ENCODE data around the gene PLCG2. TPM values are rescaled to one million over a fixed set of nuclear protein-coding genes. Genes with fewer than 3 reads are reported as not detected.

PLCG2 gene
- total and polyA plus RNA-seq, 2 of the 8 experiments (the other 6 are each of a cell fraction or from before 2014, with no cell fraction given): 6.1 to 6.9 TPM

- Histone ChIP-seq H3K56ac (replicated peaks; ENCODE audit: insufficient read length, low read depth, low read length) (no peak overlapping the region), H3K79me2 (ENCODE audit: control insufficient read depth in 1 of 2, insufficient read depth in 2 of 2, low read length in 2 of 2) (no peaks in the 10 kb centered on the region), H3K27me3 (replicated peaks in 1 of 4; ENCODE audit: control insufficient read depth in 3 of 4, extremely low read depth in 1 of 4, insufficient read depth in 3 of 4, low read length in 3 of 4) (no peaks in the 10 kb centered on the region; a peak in 1 of 7 replicates), H3K9me3 (ENCODE audit: insufficient read depth in 2 of 2, low read depth in 1 of 2, low read length in 1 of 2) (no peaks in the 10 kb centered on the region; a peak in 1 of 4 replicates), H4K5ac (ENCODE audit: insufficient read length, low read depth, low read length) (no peak overlapping the region), H3K18ac (ENCODE audit: extremely low read depth, low read length) (no peak overlapping the region), H3K79me1 (ENCODE audit: low read depth, low read length) (no peaks in the 10 kb centered on the region), H4K91ac (replicated peaks; ENCODE audit: insufficient read length, low read length) (no peak overlapping the region), H3K4me1 (replicated peaks in 1 of 4; ENCODE audit: control insufficient read depth in 3 of 4, insufficient read depth in 4 of 4, low read length in 3 of 4) (peaks cover 0 to 7% (median 1%) of the 10 kb centered on the region in 4 experiments; a peak in 2 of 7 replicates), H3K23ac (ENCODE audit: insufficient read length) (no peak overlapping the region), H4K8ac (ENCODE audit: extremely low read depth, insufficient read depth, low read length) (no peak overlapping the region), H2BK120ac (replicated peaks; ENCODE audit: low read depth, low read length) (no peak overlapping the region), H2BK5ac (ENCODE audit: low read depth, low read length) (no peak overlapping the region), H3K9ac (replicated peaks in 1 of 4; ENCODE audit: extremely low read depth in 1 of 4, low read depth in 3 of 4, low read length in 3 of 4) (no peak overlapping the region), H3K4ac (replicated peaks; ENCODE audit: insufficient read length, low read depth, low read length) (no peak overlapping the region), H2AFZ (ENCODE audit: low read length) (no peak overlapping the region), H3K23me2 (ENCODE audit: low read depth, low read length) (no peaks in the 10 kb centered on the region), H3K27ac (ENCODE audit: low read depth, low read length) (no peak overlapping the region), H4K20me1 (replicated peaks in 1 of 2; ENCODE audit: control insufficient read depth in 1 of 2, insufficient read depth in 2 of 2, low read length in 2 of 2) (no peaks in the 10 kb centered on the region), H2AK5ac (ENCODE audit: low read depth, low read length) (no peak overlapping the region), H2BK20ac (ENCODE audit: low read length) (no peak overlapping the region), H3K4me3 (ENCODE audit: extremely low read depth in 1 of 4, insufficient read depth in 2 of 4, low read depth in 3 of 4, low read length in 4 of 4) (no peak overlapping the region), H3K14ac (ENCODE audit: insufficient read length) (no peak overlapping the region), H2BK15ac (ENCODE audit: low read length) (no peak overlapping the region), H2BK12ac (ENCODE audit: low read depth, low read length) (no peak overlapping the region), H3K4me2 (ENCODE audit: insufficient read depth in 1 of 2, low read depth in 2 of 2, low read length in 2 of 2) (no peak overlapping the region), H3K36me3 (ENCODE audit: control insufficient read depth in 2 of 4, insufficient read depth in 4 of 4, low read length in 3 of 4) (no peaks in the 10 kb centered on the region)
- DNase-seq (ENCODE audit: low read depth in 1 of 2, low spot score in 2 of 2): no peak
- POLR2A ChIA-PET (ENCODE audit: partially characterized antibody): no interaction called here
- WGBS, 2 experiments (ENCODE audit: extremely low coverage in 1 of 2, insufficient coverage in 1 of 2, insufficient read length in 1 of 2, insufficient replicate concordance in 2 of 2, low coverage in 1 of 2, low lambda C conversion rate in 2 of 2, missing lambda C conversion rate in 1 of 2): 77% methylated on average over 12 of the region's 12 CpGs; no CpG with 5 or more reads in 1 of the 2 experiments
- no peak for FAIRE-seq
- CTCF ChIA-PET (ENCODE audit: partially characterized antibody): interaction anchor here (0.8 to 1.5 kb wide), 3 partner anchors 18 to 39 kb away, joined by 3 to 4 read pairs (median 3); no protein-coding TSS in a partner anchor
- TF ChIP-seq RXRA (IDR thresholded peaks at IDR 0.05; ENCODE audit: insufficient read depth, low read depth, low read length): no peak
- no peak for TF ChIP-seq POLR2AphosphoS5 (IDR thresholded peaks at IDR 0.05; ENCODE audit: low read depth, low read length)
- TF ChIP-seq HDAC2 (IDR thresholded peaks at IDR 0.05; ENCODE audit: borderline replicate concordance in 1 of 2, low read depth in 2 of 2, low read length in 2 of 2): no peak
- TF ChIP-seq POU5F1 (IDR thresholded peaks at IDR 0.05; ENCODE audit: low read depth, low read length): no peak
- no peak for TF ChIP-seq YY1 (IDR thresholded peaks at IDR 0.05; ENCODE audit: low read depth, low read length)
- no peak for TF ChIP-seq RAD21 (IDR thresholded peaks at IDR 0.05 in 1 of 2, conservative IDR thresholded peaks at IDR 0.05 in 1 of 2; ENCODE audit: low read depth in 2 of 2, low read length in 2 of 2)
- no peak for TF ChIP-seq TCF12 (IDR thresholded peaks at IDR 0.05; ENCODE audit: low read depth, low read length)
- no peak for TF ChIP-seq ZNF274 (IDR thresholded peaks at IDR 0.05; ENCODE audit: borderline replicate concordance, extremely low read depth, low read length)
- no peak for TF ChIP-seq GABPA (IDR thresholded peaks at IDR 0.05; ENCODE audit: borderline replicate concordance, insufficient read depth, low read length)
- no peak for TF ChIP-seq JUN (IDR thresholded peaks at IDR 0.05; ENCODE audit: low read depth, low read length)
- TF ChIP-seq EGR1 (IDR thresholded peaks at IDR 0.05; ENCODE audit: borderline replicate concordance, low read depth, low read length): no peak
- no peak for TF ChIP-seq RFX5 (IDR thresholded peaks at IDR 0.05; ENCODE audit: borderline replicate concordance, low read depth, low read length)
- TF ChIP-seq POLR2A (IDR thresholded peaks at IDR 0.05; ENCODE audit: control extremely low read depth in 1 of 2, low read depth in 2 of 2, low read length in 2 of 2): no peak
Observed at GRCh38 chr16:81836279-81837054, 57.4 kb downstream of the PLCG2 start.
